Stomach (tissue), 9 donors: ENCODE measurements around the gene IFNA10. TPM values are rescaled to one million over a fixed set of nuclear protein-coding genes. Genes with fewer than 3 reads are reported as not detected.
A peak's percentile ranks its signal among the peaks of the same experiment; 100 is the strongest.
"Not testable (repeated sequence)": the region's sequence is repeated elsewhere in the genome, so short reads cannot be mapped to it uniquely, and the experiment has no call there.

Source experiments
- DNase-seq, 2 donors: peaks; one replicate each; pipeline versions ENCODE4 v3.0.0 to v3.0.0-alpha.2; 2013 to 2019
- H3K27ac ChIP-seq, 5 donors: fragments of 200-600 bp in 4 of 5; sonication (generic) in 4 of 5; one replicate each; pipeline ENCODE4 v1.5.1; 2013 to 2019; ENCODE audit warnings: mild to moderate bottlenecking in 1 of 5, moderate library complexity in 1 of 5
- H3K27me3 ChIP-seq, 3 donors: fragments of 200-600 bp; sonication (generic); one replicate each; pipeline ENCODE4 v1.5.1; 2017 to 2019; ENCODE audit warnings: mixed run types in 1 of 3
- H3K36me3 ChIP-seq, 4 donors: fragments of 200-600 bp; sonication (generic); 1 replicate in 3 of 4; 2 replicates in 1 of 4; pipeline ENCODE4 v1.5.1; 2016 to 2019
- H3K4me1 ChIP-seq, 4 donors: fragments of 200-600 bp; sonication (generic); one replicate each; pipeline ENCODE4 v1.5.1; 2016 to 2019
- H3K4me3 ChIP-seq, 4 donors: fragments of 200-600 bp; sonication (generic) in 3 of 4; one replicate each; pipeline ENCODE4 v1.5.1; 2016 to 2019; ENCODE audit warnings: mild to moderate bottlenecking in 1 of 4
- H3K9me3 ChIP-seq, 4 donors: fragments of 200-600 bp; sonication (generic); one replicate each; pipeline ENCODE4 v1.5.1; 2016 to 2019
- CTCF ChIP-seq, 7 experiments: fragments of 450-650 bp in 4 of 7; fragments of 200-600 bp in 3 of 7; sonication (generic) in 3 of 7; IDR thresholded peaks; one replicate each; pipeline ENCODE4 v1.5.1; 2016 to 2019; ENCODE audit warnings: antibody characterized with exemption in 7 of 7, control low read depth in 2 of 7, mild to moderate bottlenecking in 1 of 7
- EP300 ChIP-seq: sonication (generic); formaldehyde crosslinking; IDR thresholded peaks from one replicate; pipeline ENCODE4 v1.6.1; 2017; ENCODE audit warnings: antibody characterized with exemption
- POLR2A ChIP-seq, 4 donors: fragments of 450-650 bp; IDR thresholded peaks; one replicate each; pipeline ENCODE4 v1.6.1; 2016; ENCODE audit warnings: antibody characterized with exemption in 4 of 4, control low read depth in 2 of 4, mild to moderate bottlenecking in 1 of 4, moderate library complexity in 1 of 4
- POLR2AphosphoS5 ChIP-seq, 3 donors: sonication (generic); formaldehyde crosslinking; IDR thresholded peaks; one replicate each; pipeline ENCODE4 v1.6.1; 2016; ENCODE audit warnings: antibody characterized with exemption in 3 of 3
- WGBS, 5 donors: extraction: QIAGEN DNeasy Blood & Tissue Kit in 3 of 5; methylation state at CpG; one replicate each; pipeline versions ENCODE4 v1.1.5 to v1.1.7; 2013 to 2018; 5-methylcytosine and 5-hydroxymethylcytosine counted together
- intact Hi-C: fragments of 100-400 bp; cut with DNase I; formaldehyde crosslinking; loops from one replicate; pipeline ENCODE4 v1.15.1; 2023; ENCODE audit warnings: low total_unique reads
- polyA plus RNA-seq, 3 donors: library from polyadenylated mRNA; stranded (reverse); fragments of 200-250 nt; gene quantifications; one replicate each; pipeline ENCODE4 v1.2.3, GENCODE V29; 2013
- total RNA-seq, 5 donors: library from RNA; depleted of rRNA; stranded (reverse); fragments of >200 nt; gene quantifications; one replicate each; pipeline versions ENCODE4 v1.1.0 to v1.2.3, GENCODE V29; 2014 to 2016
- donor health status: healthy with polysubstance abuse.
- donor health status: Bipolar disorder and iron deficiency.
- donor health status: healthy.

IFNA10 gene
- total and polyA plus RNA-seq, 8 donors: not detected

GRCh38 chr9:21210311-21210710 lies 3.4 kb upstream of the IFNA10 start:
- DNase-seq: no peak
- TF ChIP-seq EP300: no peak
- TF ChIP-seq POLR2A (IDR thresholded peaks at IDR 0.05): no peak
- no peak for TF ChIP-seq CTCF (IDR thresholded peaks at IDR 0.05)
- no peak for TF ChIP-seq POLR2AphosphoS5 (IDR thresholded peaks at IDR 0.05)

GRCh38 chr9:21205204-21205603 lies 1.7 kb downstream of the IFNA10 start:
- DNase-seq: no peak
- Histone ChIP-seq H3K27me3 (peaks cover 0 to 3% (median 0%) of the 10 kb centered on the region in 3 donors), H3K4me1 (no peaks in the 10 kb centered on the region), H3K36me3 (no peaks in the 10 kb centered on the region), H3K4me3 (no peak overlapping the region), H3K9me3 (no peaks in the 10 kb centered on the region), H3K27ac (no peak overlapping the region)
- intact Hi-C loops: no loop called here
- TF ChIP-seq EP300: no peak
- no peak for TF ChIP-seq CTCF (IDR thresholded peaks at IDR 0.05)
- no peak for TF ChIP-seq POLR2AphosphoS5 (IDR thresholded peaks at IDR 0.05)
- no peak for TF ChIP-seq POLR2A (IDR thresholded peaks at IDR 0.05)

More at GRCh38 chr9:21210311-21210710, 3.4 kb upstream of the IFNA10 start:
- no peak overlapping the region for H3K27ac ChIP-seq
- intact Hi-C loops: no loop called here
- WGBS, 5 donors: 86 to 97% (median 93%) methylated on average over 3 to 7 of the region's 7 CpGs
- H3K4me1 ChIP-seq: no peaks in the 10 kb centered on the region
- H3K9me3 ChIP-seq: no peaks in the 10 kb centered on the region
- no peaks in the 10 kb centered on the region for H3K36me3 ChIP-seq
- no peaks in the 10 kb centered on the region for H3K27me3 ChIP-seq
- no peak overlapping the region for H3K4me3 ChIP-seq

- 58 to 70% (median 61%) methylated on average over 4 of the region's 4 CpGs for whole genome bisulfite sequencing, 5 donors
- H3K27ac ChIP-seq: not testable (repeated sequence)
These were observed 4.8 kb downstream of the IFNA10 start, which contains the start of gene IFNA7 for GRCh38 chr9:21202105-21202504. Gene IFNA7, minus strand, starts transcription at chr9:21202205. Its CDS starts 40 bp downstream, at chr9:21202165.

GRCh38 chr9:21194867-21195776 lies 11.8 kb downstream of the IFNA10 start:
- H3K27ac ChIP-seq, H3K36me3 ChIP-seq, H3K4me3 ChIP-seq, H3K4me1 ChIP-seq, H3K9me3 ChIP-seq, intact Hi-C loops, H3K27me3 ChIP-seq: not testable (repeated sequence)
- peak in 1 of 2 donors; percentile 7 for DNase-seq
- peak in 3 of 7 experiments; percentile 6 to 22 (median 15) for TF ChIP-seq CTCF (IDR thresholded peaks at IDR 0.05)
- 42 to 48% (median 44%) methylated on average over 6 of the region's 6 CpGs for WGBS, 5 donors

More at GRCh38 chr9:21202105-21202504, 4.8 kb downstream of the IFNA10 start, which contains the start of gene IFNA7:
- intact Hi-C loops, H3K9me3 ChIP-seq, DNase-seq, H3K4me3 ChIP-seq, H3K27me3 ChIP-seq, H3K4me1 ChIP-seq, H3K36me3 ChIP-seq: not testable (repeated sequence)

DNA sequence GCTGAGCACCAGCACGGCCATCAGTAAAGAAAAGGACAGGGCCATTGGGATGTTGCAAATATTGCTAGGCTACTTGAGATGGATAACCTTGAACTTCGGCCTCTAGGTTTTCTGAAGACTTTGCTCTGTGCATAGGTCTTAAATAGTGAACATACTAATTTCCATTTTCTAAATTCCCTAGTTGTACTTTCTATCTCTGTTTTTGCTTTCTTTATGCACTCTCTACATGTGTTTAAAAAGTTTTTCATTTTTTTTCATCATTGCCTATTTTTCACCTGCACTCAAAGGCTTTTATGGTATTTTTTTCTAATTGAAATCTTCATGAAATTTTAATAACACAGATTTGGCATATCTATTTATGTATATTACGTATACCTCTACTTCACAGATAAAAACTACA lies 19.5 kb downstream of the IFNA10 start, which contains the start of gene IFNA4:
TSS of gene IFNA4 (minus strand) at position 101 of the 400 bp plus-strand sequence. CDS start at position 45, 56 bp downstream.
- 78 to 90% (median 80%) methylated on average over 3 of the region's 3 CpGs for WGBS, 5 donors
- H3K9me3 ChIP-seq, intact Hi-C loops, H3K27ac ChIP-seq, DNase-seq, H3K4me3 ChIP-seq, H3K4me1 ChIP-seq, H3K27me3 ChIP-seq, H3K36me3 ChIP-seq: not testable (repeated sequence)

DNA sequence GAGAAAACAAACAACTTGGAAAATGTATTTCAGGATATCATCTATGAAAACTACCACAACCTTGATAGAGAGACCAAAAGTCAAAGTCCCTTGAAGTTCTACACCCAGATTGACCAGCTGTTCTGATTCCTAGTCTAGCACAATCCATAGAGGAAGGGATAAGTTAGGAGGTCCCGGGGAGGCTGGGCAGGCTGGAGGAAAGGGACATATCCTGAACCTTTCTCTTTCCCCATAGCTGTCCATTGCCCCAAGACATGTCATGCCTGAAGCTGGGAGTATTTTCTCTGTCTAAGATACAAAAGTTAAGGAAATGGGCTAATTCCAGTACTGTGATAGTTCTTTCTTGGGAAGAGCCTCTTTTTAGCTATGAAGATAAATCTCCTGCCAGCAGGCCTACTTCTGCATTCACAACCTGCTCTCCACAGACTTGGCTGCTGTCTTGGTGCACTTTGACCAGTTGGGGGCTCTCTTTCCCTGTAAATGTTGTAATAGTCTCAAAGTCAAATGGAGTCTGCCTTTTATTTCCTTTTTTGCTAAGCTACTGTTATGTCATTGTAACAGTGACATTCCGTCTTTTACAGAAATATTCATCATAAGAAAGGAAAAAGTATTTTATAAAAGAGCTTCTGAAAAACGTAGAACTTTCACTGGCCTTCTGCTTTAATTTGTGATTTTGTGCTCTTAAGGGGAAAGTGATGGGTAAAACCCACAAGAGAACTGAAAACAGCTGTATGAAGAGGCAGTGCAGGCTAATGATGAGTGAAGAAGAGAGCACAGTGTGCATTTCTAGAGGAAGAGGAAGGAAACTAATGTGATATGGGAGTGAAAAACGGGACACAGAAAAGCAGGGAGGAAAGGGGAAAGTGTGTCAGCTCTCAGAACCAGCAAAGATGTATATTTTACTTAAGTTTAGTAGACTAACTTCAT lies 23.9 kb downstream of the IFNA10 start:
- intact Hi-C loops, H3K4me3 ChIP-seq, H3K27me3 ChIP-seq, H3K36me3 ChIP-seq, H3K4me1 ChIP-seq, H3K27ac ChIP-seq, H3K9me3 ChIP-seq: not testable (repeated sequence)
- WGBS, 5 donors: 31 to 43% (median 36%) methylated on average over 4 of the region's 4 CpGs
- DNase-seq: peak in 1 of 2 donors; percentile 2
